HG03175 (cell line): ENCODE measurements around the gene RIC8B.

Experiments used
- ATAC-seq: cut with Tn5 transposase; IDR thresholded peaks from one replicate; pipeline ENCODE4 v1.9.1; 2021; ENCODE audit warnings: mild to moderate bottlenecking, moderate library complexity; ENCODE audit not compliant: unreplicated experiment

The RIC8B gene

DNA sequence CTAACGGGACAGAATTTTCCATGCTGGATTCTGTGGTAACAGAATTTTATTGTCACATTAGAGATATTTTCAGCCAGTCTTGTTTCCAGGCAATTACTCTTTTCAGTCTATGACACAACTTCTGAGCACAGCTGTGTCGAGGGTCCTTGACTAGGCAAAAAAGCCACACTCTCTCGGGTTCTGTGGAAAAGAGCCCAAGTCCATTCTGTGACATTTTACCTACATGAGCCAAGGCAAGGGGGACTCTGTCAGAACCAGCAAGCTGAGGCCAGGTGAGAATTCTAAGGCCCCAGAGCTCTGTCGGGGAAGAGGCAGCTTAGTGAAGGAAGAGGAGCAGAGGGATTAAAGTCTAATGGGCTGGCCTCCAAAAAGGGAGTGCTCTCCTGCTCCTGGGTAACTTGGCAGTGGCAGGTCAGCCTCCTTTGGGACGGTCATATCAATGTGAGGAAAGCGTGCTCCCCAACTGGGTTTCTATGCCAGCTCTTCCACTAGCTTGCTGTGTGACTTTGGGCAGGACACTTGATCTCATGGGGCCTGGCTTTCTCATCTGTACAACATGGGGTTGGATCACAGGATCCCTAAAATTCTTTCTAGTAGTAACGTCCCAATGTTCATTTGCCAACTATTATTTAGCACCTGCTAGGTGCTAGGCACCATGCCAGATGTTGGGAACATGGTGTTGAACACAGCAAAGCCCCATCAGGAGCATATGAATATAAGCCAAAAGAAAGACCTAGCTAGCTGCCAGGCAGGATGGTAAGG lies 16.0 kb upstream of the RIC8B start:
- ATAC-seq, result no peak

DNA sequence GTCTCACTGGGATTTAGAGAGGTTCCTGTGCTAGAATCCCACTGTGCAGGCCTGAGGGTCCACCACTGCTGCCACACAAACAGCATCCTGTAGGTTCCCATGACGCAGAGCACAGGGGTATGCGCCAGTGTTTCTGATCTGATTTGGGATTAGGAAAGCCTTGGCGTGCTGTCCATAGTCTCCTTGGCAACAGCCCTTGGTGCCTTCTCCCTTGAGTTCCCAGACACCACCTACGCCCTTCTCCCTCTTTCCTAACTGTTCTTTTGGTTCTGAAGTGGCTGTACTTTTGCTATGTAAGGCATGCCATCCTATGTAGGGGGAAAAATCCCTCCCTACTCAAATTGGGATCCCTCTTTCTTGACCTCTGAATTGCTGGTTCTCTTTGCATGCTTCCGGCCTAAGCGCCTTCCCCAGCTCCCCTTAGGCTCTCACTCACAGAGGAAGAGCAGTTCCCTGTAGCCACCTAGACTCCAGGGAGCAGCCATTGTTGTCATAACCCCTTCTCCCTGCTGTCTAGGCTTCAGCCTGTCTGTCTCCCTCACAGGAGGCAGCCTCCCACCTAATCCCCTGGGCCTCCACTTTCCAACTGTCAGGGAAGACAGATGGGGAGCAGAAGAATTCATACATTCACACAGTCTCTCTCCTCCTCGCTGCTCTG lies 14.8 kb upstream of the RIC8B start:
- peak; percentile 29 for ATAC-seq

DNA sequence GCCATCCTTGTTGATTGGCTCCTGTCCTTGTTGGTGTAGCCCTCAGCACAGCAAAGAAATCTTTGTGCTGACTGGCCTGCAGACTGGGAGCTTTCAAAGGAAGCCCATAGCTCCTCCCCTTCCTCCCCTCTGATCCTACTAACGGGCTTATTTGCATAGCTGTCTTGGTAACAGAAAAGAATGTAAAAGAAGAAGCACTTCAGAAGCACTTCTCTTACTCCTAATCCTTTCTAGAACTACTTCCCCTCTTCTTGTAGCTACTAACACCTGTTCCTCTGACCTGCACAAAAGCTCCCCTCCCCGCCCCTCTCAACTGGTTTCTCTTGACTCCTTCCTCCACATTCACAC lies 14.3 kb upstream of the RIC8B start:
- peak; percentile 100 for ATAC-seq

DNA sequence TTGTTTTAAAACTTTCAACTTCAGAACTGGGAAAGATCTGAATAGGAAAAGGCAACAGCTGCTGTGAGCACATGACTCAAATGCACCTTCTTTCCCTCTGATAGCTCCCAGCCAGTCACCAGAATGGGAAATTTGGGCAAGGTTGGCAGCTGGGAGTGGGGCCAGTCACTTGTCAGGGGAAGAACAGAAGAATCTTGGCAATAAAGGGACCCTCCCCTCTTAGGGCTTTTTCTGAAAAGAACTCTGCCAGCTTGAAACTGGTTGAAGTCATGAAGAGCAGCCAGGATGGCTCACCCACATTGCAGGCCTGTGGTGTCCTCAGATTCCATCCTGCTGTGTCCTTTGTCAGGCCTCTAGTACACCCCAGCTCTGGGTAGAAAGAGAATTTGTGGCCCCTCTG lies 10.3 kb upstream of the RIC8B start:
- ATAC-seq, result no peak

DNA sequence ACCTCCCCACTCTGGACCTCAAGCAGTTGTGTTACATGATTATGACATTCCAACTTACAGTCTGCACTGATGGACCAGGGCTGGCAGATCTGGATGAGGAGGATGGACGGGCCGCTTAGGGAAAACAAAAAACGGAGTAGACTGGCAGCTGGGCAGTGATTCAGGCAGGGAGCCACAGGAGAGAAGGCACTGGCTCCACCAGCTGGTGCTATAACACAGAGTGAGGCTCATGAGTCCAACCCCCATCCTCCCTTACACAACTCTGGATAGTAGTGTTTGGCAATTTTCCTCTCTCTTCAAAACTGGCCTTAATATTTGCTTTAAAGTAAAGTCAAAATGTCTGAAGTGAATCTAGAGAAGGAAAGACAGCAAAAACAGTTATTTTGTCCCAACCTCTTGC lies 9.7 kb upstream of the RIC8B start:
- ATAC-seq, result no peak

DNA sequence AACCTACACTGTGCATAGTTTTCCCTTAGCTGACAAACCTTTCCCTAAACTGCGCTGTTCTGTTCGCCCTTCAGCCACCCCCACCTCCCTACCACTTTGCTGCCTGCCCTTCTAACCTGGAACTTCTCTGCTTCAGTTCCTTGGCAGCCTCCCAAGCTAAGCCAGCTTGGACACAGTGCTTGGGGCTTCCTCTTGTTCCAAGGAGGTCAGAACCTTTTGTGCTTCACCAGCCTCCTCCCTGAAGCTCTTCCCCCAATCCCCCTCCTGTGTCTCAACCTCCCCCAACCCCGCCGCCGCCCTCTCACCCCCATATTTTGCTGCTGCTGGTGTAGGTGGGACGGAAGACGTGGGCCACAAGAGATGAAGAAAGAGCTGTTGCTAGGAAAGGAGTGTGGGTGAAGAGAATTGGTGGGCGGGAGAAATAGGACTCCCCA lies 8.1 kb upstream of the RIC8B start:
- ATAC-seq, result no peak

DNA sequence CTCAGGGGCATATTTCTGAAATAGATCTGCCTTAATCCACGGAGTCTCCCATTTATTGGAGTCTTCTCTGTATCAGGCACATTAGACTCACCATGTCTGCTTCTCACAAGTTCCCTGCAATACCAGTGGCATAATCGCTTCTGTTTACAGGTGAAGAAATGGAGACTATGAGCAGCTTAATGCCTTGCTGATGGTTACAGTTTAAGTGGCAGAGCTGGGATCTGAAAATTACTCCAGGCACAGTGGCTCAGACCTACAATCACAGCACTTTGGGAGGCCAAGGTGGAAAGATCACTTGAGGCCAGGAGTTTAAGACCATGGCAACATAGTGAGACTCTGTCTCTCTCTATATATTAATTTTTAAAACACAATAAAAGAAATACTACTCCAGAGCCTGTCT lies 7.3 kb upstream of the RIC8B start:
- ATAC-seq, result no peak

DNA sequence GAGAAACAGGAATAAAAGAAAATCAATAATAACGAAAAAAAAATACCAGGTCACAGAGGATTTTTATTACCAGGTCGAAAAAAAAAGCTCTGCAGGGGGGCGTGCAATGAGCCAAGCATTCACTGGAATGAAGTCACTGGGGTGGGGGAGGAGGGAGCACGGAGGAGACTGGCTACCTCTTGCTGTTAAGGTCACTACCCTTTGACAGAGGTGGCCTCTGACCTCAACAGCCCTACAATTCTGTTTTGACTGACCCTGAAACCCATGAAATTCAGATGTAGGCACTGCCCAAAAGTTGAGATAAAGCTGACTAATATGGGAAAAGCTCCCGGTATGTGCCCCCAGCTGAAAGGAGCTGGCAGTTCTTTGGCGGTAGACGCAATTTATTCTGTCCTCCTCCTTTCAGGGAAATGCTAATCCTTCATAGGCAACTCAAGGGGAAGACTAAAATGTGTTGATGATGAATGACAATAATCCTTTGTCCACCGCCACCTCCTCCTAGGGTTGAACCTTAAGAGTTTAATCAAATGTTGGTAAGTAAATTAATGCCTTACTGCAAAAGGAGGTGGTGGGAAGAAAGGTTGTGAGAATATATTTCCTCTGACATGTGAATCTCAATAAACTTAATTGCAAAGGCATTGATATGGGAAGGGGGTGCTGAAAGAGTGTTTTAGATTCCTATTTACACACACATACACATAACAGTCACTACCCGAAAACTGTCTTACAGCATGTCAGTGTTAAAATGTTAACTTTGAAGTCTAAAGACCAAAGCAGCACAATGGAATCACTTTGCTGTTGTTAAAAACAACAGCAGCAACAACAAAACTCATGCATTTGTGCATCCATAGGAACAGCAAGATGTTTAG lies 6.3 kb upstream of the RIC8B start:
- no peak for ATAC-seq

DNA sequence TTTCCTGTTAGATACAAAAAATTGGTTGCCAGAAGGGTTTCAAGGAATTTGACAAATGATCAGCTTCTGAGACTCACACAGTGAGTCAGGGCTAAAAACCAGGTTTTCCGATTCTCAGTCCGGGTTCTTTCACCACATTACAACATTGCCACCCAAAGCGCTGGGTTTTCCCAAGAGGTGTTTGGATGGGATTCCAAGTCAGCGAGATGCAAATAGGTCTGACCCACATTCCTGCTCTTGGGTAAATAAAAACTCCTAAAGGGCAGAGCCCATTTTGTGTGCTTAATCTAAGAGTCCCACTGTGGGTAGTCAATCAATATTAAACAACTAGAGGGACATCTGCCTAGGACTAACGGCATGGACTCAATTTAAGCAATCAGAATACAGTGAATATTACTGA lies 5.4 kb upstream of the RIC8B start:
- no peak for ATAC-seq

DNA sequence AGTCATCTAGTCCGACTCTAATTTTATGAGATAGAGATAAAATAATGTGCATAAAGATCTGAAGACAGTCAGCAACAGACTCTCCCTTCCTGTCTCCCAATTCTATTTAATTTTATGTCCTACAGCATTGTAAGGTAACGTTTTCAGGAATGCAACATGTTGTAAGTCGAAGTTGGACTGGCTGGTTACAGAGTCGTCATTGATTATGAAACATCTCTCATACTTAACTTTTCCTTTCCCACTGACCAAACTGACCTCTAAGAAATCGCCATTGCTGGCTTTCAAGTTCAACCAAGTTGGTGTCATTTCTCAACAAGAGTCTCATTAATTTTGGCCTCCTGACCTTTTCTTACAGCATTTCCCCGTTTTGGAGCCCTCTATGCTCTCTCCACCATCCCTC lies 4.9 kb upstream of the RIC8B start:
- ATAC-seq, result no peak

DNA sequence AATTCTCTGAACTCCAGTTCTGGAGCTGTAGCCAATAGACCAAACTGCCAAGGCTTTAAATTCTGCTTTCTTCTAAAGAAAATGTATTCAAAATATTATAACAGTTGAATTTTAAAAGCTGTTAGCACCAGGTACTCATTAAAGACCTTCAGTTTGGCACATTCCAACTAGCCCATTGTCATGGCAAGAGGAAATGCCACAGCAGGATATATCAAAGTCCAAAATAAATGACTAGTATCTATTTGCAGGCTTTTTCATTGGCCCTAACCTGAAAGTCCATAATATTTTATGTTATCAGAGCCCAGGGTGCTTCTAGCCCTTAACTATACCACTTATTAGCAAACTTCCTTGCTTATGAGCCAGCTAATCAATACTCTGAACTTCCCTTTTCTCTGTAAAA lies 3.1 kb upstream of the RIC8B start:
- ATAC-seq, result no peak

DNA sequence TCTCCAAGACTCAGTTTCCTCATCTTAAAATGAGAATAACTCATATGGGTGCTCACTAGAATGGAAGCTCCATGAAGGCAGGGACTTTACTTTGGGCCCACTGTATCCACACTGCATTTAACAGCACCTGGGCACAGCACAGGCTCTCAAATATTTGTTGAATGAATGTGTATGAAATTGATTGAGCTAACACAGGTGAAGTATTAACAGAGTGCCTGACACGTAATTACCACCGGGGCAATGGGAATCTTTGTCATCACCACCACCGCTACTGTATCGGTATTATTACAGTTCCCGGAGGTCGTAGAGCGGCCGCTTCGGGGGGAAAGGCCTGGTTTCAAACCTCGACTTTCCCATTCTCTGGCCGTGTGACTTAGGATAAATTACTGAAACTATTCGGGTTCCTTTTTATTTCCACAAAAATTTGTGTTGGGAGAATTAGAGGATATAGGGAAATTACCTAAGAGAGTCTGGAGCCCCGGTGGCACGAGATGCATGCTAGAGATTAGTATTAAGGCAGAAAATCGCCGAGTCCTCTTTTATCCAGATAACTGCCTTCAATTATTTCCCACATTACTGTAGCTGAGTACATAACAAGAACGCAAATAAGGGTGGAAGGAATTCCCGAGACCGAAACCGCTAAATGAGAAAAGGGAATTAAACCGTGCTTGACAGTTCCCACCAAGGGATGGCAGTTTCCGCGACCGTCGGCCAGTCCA lies 1.0 kb upstream of the RIC8B start:
- ATAC-seq, result no peak

DNA sequence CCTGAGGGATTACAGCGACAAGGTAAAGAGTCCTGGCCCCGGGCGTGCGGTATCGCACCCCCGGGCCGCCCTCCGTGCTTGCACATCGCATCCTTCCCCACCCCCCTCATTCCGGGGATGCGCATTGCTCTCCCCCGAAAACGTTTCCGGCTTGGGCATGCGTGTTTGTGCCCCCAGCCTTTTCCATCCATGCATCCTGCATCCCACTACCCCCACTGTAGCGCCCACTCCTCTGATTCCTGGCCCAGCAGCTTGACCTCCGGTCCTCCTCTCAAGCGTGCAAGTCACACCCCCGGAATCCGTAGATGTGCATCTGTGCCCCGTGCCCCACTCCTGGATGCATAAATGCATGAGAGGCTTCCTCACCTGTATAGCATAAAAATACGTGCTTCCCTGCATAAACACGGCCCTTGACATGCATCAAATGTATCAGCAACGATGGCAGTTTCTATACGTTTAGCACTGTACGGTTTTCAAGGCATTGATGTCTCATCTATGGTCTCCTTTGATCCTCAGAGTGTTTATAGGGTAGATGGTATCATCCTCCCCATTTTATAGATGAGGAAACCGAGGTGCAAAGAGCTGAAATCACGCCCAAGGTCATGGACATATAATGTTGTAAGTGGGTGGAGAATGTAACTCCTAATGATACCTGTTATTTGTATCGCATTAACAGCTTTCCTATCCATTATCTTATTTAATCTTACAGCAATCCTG lies 484 bp downstream of the RIC8B start:
- no peak for ATAC-seq

DNA sequence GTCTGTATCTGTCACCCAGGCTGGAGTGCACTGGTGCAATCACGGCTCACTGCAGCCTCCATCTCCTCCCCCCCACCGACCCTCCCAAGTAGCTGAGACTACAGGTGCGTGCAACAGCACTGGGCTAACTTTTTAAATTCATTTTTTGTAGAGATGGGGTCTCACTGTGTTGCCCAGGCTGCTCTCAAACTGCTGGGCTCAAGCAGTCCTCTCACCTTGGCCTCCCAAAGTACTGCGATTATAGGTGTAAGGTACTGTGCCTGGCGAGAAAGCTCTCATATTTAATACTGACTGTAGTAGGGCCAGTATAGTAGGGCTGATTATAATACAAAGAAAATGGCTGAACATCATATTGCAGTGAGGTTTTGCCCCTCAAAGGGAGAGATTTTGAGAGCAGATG lies 2.4 kb downstream of the RIC8B start:
- no peak for ATAC-seq

DNA sequence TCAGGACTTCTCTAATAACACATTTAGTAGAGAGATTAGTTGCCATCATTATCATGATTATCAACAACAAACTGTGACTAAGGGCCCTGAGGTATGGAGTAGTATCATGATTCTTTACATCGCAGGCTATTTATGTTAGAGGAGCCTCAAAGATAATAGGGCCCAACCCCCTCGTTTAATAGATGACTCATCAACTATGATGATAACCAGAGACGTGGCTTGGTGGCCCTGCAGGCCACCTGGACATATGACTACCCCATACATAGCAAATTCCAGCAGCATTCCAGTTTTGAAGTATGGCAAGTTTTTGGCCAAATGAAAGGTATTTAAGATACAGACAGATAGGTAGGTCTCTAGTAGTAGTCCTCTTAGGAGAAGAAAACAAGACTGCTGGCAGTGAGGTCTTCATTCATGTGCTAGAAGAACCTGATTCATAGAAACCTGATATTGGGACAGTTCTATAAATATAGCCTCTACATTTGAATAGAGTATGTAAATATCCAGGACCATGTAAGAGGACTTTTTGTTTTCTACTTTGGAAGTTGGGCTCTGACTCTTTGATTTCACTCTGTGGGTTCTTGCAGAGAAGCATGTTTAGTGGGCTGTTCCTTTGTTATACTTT lies 5.6 kb downstream of the RIC8B start:
- ATAC-seq, result no peak

DNA sequence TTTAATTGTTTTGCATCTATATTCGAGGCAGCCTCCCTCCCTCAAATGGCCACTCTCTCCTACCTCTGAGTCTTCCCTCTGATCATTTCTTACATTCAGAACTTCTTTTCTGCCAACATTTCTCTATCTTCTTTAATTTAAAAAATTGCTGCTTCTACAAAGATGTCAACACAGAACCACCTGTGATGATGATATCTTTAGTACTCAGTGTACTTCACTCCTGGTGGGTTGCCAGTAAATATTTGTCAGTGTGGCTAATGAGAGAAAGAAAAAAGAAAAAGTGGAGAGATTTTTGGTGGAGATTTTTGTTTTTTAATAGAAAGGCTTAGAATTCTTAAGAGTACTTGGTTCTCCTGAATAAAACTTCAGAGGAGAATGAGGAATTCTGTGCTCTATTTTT lies 8.1 kb downstream of the RIC8B start:
- no peak for ATAC-seq

DNA sequence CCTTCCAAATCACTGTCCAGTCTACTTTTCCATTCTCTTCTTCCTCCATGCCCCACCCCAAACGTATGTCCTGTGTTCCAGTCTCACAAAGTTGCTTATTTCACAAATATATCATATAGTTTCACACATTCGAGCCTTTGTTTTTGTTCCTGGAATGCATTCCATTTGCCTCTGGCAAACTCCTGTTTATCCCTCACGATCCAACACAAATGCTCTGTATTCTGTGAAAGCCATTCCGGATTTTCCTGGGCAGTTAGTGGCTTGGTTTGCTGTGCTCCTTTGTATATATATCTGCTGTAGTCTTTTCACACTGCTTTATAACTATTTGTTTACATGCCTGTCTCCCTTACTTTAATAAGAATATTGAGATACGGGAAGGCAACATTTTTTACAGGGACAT lies 9.0 kb downstream of the RIC8B start:
- no peak for ATAC-seq

DNA sequence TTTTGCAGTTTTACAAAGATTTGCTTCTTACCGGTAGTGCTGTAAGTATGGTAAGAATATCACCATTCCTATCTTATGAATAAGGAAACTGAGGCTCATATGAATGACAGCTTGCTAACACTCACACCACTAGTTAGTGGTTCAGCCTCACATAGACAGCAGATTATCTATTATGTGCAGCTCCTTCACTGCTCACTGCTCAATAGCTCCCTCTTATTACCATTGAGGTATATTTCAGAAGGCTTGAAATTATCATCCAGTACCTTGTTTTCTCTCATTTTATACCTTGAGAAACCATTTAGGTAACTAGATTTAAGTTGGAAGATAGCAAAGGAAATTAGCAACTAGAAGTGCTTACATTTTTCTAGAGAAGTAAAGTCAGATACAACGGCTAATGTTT lies 15.5 kb downstream of the RIC8B start:
- ATAC-seq, result no peak

DNA sequence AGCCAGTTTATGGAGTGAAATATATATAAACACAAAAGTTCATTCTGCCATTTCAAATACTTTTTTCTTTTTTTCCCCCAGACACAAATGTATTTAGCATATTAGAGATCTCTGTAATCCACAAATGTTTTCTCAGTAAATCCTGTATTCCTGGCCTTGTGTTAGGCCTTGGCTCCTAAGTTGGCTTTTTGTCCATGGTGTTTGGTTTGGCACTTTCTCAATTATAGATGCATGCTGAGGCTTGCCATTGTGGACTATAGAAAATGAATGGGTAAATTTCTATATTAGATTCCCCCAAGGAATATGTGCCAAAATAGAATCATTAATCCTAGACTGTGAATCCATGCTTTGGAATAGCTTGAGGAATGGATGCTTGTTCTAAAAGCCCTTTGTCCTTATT lies 17.0 kb downstream of the RIC8B start:
- ATAC-seq, result no peak

DNA sequence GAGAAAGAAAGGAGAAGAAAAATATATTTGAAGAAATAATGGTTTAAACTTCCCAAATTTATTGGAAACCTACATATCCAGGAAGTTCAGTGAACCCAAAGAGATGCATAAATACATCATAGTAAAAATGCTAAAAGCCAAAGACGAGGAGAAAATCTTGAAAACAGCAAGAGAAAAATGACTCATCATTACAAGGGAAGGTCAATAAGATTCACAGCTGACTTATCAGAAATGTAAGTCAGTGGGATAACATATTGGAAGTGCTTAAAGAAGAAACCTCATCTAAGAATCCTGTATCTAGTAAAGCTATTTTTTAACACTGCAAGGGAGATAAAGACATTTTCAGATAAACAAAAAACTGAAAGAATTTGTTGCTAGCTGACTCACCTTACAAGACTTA lies 19.9 kb downstream of the RIC8B start:
- no peak for ATAC-seq
